ENCODE data around the gene LCP2.
A peak's percentile ranks its signal among the peaks of the same experiment; 100 is the strongest.

LCP2 gene

DNA sequence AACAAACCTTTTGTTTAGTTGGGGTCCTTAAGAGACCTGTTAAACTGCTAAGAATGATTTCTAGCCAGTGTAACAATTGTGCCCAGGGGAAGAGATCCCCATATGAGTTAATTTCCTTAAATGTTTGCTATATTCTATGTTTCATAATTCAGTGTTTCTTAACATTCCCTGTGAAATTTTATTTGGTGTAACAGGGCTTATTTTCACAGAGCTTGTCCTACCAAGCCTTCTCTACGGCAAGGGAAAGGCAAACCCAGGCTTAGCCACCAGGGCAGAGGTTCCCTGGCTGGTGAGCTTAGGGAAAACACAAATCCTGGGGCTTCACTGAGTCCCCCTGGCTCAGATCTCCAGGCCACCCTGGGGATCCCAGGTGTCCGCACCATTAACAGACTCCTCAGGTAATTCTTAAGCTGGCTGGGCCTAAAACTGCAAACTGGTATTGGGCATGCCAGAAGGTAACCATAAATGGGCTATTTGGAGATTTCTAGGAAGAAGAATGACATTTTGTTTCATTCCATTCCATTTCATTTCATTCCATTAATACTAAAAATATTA is 17.0 kb upstream of the LCP2 start:
- no peak for DNase-seq

DNA sequence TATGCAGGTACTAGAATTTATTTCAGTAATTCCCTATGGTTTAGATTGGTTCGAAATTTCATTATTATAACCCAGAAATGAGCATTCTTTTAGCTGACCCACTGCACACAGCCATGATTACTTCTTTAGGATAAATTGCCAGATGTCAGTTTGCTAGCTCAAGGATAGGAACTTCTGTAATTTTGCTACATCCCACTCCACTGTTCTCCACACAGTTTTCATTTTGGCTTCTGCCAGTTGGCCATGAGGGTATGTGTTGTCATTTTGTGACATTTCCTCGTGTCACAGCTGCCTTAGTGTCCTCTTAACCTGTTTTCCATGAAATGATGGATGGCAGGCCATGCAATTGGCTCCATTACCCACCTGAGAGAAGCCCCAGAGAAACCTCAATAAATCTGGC is 16.2 kb upstream of the LCP2 start:
- DNase-seq: no peak

DNA sequence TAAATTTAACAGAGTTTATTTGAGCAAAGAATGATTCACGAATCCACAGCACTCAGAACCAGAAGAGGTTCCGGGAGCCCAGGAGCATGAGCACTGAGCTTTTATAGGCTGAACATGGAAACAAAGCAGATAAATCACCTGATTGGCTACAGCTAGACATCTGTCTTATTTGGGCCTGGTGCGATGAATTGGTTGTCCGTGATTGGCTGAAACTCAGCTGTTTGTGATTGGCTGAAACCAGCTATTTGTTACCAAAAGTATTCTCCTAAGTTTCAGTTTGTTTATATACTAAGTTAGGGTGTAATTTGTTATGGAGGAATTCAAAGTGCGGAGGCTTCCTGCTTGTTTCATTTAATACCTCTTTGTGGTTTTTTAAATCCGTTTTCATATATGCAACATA is 15.8 kb upstream of the LCP2 start:
- DNase-seq: no peak

- DNase-seq: peak; percentile 19
Observed at GRCh38 chr5:170312666-170313065, 15.1 kb upstream of the LCP2 start.

DNA sequence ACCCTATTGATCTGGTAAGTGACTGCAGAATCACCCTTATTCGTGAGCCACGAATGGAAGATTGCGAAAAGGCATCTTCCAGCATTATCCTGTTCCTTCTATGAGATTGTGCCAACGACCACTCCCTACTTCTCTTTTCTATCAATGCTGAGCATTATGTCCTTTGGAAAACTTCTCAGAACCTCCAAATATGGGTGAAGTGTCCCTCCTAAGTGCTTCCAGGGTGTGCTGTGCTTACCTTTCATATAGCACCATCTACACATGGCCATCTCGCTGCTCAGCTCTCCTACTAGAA is 14.7 kb upstream of the LCP2 start:
- DNase-seq: no peak

DNA sequence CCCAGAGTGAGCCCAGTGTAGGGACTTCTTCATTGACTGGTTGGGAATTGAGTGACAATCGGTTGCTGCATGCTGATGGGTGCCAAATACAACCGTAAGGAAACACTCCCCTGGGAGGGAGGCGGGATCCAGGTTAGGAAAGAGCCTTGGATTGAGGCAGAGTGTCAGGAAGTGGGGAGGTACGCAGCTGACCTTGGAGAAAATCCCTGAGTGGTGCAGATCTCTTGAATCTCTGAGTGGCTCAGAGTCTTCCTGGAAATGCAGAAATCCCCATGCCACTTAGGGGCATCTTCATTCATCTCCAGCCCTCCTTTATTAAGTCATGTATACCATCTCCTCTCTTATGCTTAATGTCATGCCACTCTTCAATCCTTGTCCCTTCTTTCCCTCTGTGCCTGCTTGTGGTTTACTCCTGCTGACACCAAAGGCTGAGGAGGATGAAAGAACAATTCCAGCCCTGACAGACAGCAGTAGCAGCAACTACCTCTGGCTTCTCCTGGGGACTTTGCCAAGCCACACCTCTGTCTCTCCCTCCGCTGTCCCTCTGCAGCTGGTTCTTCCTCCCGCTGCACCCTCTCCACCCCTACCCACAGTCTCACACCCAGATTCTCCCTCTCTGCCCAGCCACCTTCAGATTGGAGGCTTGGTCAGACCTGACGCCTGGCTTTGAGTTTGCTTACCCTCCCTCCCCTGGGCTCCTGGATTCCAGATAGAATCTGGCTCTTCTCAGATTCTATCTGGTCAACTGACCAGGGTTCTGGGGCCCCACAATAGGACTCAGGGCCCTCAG is 14.1 kb upstream of the LCP2 start:
- DNase-seq: no peak

DNA sequence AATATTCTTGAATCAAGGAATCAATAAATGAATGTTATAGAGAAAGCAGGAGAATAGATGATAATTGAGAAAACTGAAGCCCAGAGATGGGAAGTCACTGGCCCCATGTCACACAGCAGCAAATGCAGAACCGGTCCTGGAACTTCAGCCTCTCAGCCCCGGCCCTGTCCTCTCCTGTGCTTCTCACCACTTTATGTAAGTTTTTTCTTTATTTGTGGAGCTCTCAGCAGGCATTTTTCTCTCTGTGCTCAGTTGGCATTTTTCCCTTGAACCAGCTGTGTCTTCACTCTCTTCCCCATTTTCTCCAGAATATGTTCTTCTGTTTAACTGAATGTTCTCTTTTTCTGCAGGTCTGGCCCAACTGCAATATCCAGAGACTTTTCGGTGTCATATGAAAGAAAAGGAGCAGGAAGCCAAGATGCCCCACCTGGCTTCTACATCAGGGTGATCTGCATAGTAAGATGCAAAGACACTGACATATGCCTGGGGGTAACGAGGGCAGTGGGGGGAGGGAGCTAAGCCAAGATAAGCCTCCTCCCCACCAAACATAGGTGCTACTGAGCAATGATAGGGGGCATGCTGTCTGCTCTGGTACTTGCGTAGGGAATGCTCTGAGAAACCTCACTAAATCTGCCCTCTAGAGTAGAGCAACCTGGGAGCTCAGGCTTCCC is 12.8 kb upstream of the LCP2 start:
- no peak for DNase-seq

DNA sequence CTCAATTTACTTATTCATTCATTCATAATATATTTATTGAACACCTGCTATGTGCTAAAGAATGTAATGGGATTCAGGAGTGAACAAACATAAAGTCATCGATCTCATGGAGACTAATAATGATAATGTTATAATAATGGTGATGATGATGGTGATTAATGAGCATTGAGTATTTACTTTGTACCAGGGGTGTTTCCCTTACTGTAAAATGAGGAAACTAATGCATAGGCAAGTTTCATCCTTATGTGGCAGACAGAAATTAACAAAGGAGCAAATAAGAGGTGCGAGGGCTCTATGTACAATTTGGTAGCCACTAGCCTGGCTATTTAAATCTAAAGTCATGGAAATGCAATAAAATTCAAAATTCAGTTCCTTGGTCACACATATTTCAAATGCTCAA is 11.1 kb upstream of the LCP2 start:
- no peak for DNase-seq

GRCh38 chr5:170307575-170308465 is 10.2 kb upstream of the LCP2 start:
- no peak for DNase-seq

- no peak for DNase-seq
Observed at GRCh38 chr5:170306381-170306831, 8.8 kb upstream of the LCP2 start.

- DNase-seq: no peak
Observed at GRCh38 chr5:170305646-170306025, 8.1 kb upstream of the LCP2 start.

DNA sequence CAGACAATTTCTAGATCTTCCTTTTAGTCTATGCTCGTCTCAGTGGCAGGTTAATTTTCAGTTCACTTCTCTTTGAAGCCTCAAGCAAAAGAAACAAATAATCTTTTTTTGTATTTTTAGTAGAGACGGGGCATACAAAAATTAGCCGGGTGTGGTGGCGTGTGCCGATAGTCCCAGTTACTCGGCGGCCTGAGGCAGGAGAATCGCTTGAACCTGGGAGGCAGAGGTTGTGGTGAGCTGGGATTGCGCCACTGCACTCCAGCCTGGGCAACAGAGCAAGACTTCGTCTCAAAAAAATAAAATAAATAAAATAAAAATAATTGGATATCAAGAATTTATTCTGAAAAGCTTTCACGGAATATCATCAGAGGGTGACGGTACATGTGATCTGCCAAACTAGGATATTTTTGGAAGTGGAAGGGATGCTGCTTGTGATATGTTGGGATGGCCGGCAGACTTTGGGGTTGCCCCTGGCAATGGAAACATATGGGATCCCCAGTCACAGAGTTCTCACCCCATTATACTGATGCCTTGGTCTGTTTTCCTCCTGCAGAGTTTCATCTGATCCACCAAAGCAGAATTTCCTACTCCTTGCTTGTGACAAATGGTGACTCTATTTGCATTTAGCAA is 7.6 kb upstream of the LCP2 start:
- DNase-seq: no peak

GRCh38 chr5:170303549-170303948 is 6.0 kb upstream of the LCP2 start:
- DNase-seq: no peak

- DNase-seq: peak; percentile 59
Observed at GRCh38 chr5:170302653-170303501, 5.3 kb upstream of the LCP2 start.

- DNase-seq: no peak
Observed at GRCh38 chr5:170301981-170302652, 4.5 kb upstream of the LCP2 start.

DNA sequence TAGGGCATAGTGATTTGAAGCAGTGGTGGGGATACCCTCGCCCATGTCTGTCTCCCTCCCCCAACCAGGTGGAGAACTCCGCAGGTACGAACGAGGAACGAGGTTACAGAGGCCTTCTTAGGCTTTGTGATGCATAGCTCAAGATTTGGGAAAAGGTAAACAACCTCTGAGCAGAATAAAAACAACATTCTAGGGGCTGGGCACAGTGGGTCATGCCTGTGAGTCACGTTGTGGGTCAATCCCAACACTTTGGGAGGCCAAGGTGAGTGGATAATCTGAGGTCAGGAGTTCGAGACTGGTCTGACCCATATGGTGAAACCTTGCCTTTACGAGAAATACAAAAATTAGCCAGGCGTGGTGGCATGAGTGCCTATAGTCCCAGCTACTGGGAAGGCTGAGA is 3.6 kb upstream of the LCP2 start:
- DNase-seq: no peak

GRCh38 chr5:170300361-170301013 is 2.9 kb upstream of the LCP2 start:
- DNase-seq: no peak

- no peak for DNase-seq
Observed at GRCh38 chr5:170296935-170297588, 515 bp downstream of the LCP2 start.

DNA sequence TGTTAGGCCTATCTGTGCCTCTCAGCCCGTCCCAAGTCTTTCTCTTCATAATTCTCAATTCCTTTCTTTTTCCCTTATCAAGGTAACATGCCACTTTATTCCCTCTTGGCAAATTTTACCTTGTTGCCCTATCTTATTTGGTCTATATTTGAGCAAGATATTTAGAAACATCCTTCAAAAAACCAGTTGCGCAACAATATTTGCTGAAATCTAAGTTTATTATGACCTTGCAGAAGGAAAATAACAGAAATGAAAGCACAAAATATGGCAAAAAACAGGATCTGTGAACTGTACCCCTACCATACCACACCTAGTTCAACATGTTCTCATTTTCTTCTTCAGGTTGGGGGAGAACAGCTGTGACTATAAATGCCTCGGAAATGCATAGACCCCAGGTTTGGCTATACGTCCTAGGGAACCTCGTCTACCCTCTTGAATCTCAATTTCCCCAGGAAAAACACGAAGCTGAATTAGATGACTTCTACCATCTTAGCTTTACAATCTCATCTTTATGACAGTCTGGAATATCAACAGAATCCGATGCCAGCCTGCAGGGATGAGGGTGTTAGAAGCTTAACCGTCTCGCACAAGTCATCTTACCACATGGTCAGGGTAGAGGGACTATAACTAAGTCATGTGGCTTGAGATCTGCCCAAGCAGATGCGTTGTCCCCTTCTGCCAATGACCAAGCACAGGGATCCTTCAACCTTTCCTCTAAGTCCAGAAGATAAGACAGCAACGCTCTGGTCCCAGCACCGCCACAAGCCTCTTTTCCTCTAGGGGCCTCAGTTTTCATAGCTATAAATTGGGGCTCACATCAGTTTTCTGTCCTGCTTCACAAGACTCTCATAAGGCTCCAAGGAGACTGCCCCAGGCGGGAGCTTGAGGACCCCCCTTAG is 1.3 kb downstream of the LCP2 start:
- no peak for DNase-seq
